SK-N-MC (cell line): ENCODE measurements around the gene GGCX.

ENCODE experiments used
- DNase-seq: peaks from one replicate; pipeline ENCODE4 v3.0.0-alpha.2; 2011; ENCODE audit warnings: low read depth, low spot score
- H3K27ac ChIP-seq: fragments of 200-600 bp; sonication (generic); 2 replicates; pipeline ENCODE4 v1.5.1; 2016; ENCODE audit warnings: mixed run types
- H3K36me3 ChIP-seq: fragments of 200-600 bp; sonication (generic); 2 replicates; pipeline ENCODE4 v1.6.1; 2017; ENCODE audit warnings: antibody characterized with exemption, low read length, mixed read lengths; ENCODE audit not compliant: insufficient read depth
- H3K4me3 ChIP-seq: fragments of 200-600 bp; sonication (generic); 2 replicates; pipeline ENCODE4 v1.5.1; 2016
- H3K9ac ChIP-seq: fragments of 200-600 bp; sonication (generic); 2 replicates; pipeline ENCODE4 v1.8.0; 2017; ENCODE audit warnings: mixed run types, mixed read lengths; ENCODE audit not compliant: insufficient read length
- H3K9me3 ChIP-seq: fragments of 200-600 bp; sonication (generic); 2 replicates; pipeline ENCODE4 v1.6.1; 2017; ENCODE audit warnings: low read depth, mild to moderate bottlenecking, antibody characterized with exemption, low read length, moderate library complexity, mixed read lengths
- EZH2 ChIP-seq: fragments of 200-600 bp; sonication (generic); IDR thresholded peaks from one replicate; pipeline ENCODE4 v1.6.1; 2017; ENCODE audit warnings: antibody characterized with exemption
- FOXP2 ChIP-seq: optimal IDR thresholded peaks from 2 replicates; pipeline ENCODE3; 2011; ENCODE audit warnings: mild to moderate bottlenecking, moderate library complexity; ENCODE audit not compliant: insufficient read depth; ENCODE audit errors: extremely low read length, control extremely low read depth
- POLR2AphosphoS5 ChIP-seq: IDR thresholded peaks from 2 replicates; pipeline ENCODE4 v1.6.1; 2012; ENCODE audit warnings: mild to moderate bottlenecking, low read depth, low read length, borderline replicate concordance

The GGCX gene

DNA sequence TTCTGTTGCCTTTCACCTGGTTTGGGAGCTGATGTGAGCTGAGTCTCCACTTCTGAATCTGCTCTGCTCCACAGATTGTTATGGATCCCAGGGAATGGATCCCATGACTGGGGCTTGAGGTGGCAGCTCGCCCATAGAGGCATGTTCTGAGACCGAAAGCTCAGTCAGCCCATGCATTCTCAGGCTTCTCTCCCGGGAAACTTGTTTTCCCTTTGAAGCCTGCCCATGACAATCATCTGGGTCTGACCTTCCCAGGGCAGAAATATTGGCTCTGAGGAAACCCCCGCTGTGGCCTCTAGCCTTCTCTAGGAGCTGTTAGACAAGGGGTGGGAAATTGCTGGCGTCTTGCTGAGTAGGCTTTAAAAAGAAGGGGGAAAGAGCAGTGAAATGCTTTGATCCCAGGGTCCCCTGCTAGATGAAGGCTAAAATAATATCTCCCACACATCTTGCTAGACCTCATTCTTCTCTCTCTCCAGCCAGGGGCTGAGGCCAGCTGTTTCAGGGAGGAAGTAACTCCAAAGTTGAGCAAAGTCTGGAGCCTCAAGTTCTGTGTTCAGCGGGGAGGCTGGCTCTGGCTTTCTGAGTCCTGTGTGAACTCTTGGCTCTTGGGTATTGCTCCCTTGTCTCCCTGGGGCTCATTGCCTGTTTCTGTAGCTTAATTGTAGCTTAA lies 18.1 kb upstream of the GGCX start:
- H3K4me3 ChIP-seq: no peak overlapping the region
- H3K27ac ChIP-seq: no peak overlapping the region
- H3K9ac ChIP-seq: no peak overlapping the region
- TF ChIP-seq POLR2AphosphoS5 (no peak), EZH2 (no peak), FOXP2 (no peak)
- DNase-seq: no peak
- no peaks in the 10 kb centered on the region for H3K36me3 ChIP-seq
- H3K9me3 ChIP-seq: no peaks in the 10 kb centered on the region

DNA sequence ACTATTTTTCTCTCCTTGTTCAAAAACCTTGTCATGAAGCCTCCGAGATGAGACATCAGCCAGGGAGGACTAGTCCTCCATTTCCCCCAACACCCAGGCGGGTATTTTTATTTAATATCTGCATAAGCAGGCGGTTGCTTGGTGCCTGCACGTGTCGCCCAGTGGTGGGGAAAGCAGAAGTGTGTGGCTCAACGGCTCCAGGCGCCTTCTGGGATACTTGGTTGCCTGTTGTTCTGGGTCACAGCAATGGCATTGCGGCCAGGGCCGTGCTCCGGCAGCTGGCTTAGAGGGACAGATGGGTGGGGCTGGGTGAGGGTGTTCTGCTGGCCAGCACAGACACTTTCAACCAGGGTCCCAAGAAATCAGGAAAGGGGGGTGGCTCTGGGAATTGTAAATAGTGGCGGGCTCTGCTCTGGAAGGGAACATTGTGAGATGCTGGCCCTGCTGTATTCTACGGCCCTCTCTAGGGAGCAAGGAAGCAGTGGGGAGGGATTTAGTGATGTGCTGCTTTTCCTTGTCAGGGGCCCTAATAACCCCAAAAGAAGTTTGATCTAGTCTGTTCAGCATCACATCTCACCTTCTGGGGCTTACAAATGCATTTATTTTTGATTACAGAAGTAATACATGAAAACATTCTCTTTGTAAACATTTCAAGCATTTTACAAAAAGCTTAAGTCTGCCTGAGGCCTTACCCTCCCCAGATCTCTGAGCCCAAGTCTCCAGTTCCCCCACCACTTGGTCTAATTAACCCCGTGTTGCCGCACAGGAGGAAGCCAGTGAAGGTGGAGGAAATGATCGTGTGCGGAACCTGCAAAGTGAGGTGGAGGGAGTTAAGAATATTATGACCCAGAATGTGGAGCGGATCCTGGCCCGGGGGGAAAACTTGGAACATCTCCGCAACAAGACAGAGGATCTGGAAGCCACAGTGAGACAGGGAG lies 17.2 kb upstream of the GGCX start:
- Histone ChIP-seq H3K27ac (no peak overlapping the region), H3K36me3 (no peaks in the 10 kb centered on the region), H3K9me3 (no peaks in the 10 kb centered on the region), H3K4me3 (no peak overlapping the region), H3K9ac (no peak overlapping the region)
- DNase-seq: no peak
- TF ChIP-seq FOXP2: no peak
- no peak for TF ChIP-seq EZH2
- no peak for TF ChIP-seq POLR2AphosphoS5

DNA sequence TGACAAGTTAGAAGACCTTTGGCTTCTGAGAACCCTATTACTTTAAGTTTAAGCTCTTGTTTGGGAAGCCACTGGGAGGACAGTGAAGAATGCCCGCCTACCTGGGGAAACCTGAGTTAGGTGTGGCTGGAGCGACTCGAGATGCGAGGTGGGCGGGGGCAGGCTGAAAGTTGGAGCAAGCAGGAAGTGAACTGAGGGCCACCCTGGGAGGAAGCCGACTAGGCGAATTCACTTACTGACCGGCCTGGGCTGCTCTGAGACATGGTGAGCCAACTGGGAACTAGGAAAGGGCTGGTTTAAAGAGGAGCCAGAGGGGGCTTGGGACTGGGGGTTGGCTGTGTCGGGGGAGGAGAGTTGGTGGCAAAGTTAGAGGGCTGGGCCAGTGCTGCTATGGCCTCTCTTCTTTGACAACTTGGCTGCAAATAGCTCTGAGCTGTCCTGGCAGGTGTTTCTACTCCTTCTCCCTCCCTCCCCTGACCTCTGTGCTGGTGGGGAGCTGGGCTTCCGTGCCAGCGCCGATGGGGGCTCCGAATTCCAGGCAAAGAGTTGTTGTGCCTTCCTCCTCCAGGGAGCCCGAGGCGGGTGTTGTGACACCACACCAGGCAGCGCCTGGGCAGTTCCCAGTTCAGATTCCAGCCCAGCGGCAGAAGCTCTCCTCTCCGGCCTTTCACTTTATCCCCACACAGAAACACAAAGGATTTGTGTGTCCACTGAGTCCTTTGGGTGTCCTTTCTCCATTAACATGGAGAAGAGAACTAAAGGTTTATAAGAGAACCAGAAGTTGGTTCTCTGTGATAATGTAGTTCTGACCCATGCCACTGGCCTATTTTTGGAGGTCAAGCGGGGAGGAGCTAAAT lies 16.3 kb upstream of the GGCX start, which contains the start of gene VAMP8:
VAMP8 (plus strand) TSS at position 201 of the 857 bp plus-strand sequence; CDS start at position 262, 61 bp downstream.
- H3K4me3 ChIP-seq: no peak within 1 kb of the TSS
- no peak within 1 kb of the TSS for H3K9ac ChIP-seq
- H3K9me3 ChIP-seq: no peaks in the 10 kb centered on the region
- no peaks in the 10 kb centered on the region for H3K36me3 ChIP-seq
- H3K27ac ChIP-seq: no peak within 1 kb of the TSS
- no peak for DNase-seq
- no peak for TF ChIP-seq FOXP2
- no peak for TF ChIP-seq EZH2
- no peak for TF ChIP-seq POLR2AphosphoS5

DNA sequence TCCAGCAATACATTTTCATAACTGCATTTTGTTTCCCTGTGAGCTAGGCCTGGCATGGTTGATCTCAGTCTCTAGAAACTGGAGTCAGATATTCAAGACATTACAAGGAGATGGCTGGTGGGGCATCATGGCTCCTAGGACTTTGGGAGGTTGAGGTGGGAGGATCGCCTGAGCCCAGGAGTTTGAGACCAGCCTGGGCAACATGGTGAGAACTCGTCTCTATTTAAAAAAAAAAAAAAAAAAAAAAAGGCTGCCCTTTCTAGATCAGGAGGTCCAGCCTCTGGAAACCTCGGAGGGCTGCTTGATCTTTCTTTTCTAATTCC lies 15.7 kb upstream of the GGCX start:
- H3K4me3 ChIP-seq: no peak overlapping the region
- DNase-seq: no peak
- TF ChIP-seq FOXP2 (no peak), EZH2 (no peak), POLR2AphosphoS5 (no peak)
- H3K9me3 ChIP-seq: no peaks in the 10 kb centered on the region
- no peak overlapping the region for H3K9ac ChIP-seq
- H3K27ac ChIP-seq: no peak overlapping the region
- H3K36me3 ChIP-seq: no peaks in the 10 kb centered on the region

DNA sequence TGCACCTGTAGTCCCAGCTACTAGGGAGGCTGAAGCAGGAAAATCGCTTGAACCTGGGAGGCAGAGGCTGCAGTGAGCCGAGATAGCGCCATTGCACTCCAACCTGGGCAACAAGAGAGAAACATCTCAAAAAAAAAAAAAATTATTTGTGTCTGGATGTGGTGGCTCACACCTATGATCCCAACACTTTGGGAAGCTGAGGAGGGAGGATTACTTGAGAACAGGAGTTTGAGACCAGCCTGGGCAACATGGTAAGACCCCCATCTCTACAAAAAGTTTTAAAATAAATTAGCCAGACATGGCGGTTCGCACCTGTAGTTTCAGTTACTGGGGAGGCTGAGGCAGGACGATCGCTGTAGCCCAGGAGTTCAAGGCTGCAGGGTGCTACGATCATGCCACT lies 14.4 kb upstream of the GGCX start:
- H3K9ac ChIP-seq: no peak overlapping the region
- TF ChIP-seq EZH2 (no peak), FOXP2 (no peak), POLR2AphosphoS5 (no peak)
- no peak overlapping the region for H3K27ac ChIP-seq
- DNase-seq: no peak
- no peaks in the 10 kb centered on the region for H3K9me3 ChIP-seq
- no peak overlapping the region for H3K4me3 ChIP-seq
- H3K36me3 ChIP-seq: no peaks in the 10 kb centered on the region

DNA sequence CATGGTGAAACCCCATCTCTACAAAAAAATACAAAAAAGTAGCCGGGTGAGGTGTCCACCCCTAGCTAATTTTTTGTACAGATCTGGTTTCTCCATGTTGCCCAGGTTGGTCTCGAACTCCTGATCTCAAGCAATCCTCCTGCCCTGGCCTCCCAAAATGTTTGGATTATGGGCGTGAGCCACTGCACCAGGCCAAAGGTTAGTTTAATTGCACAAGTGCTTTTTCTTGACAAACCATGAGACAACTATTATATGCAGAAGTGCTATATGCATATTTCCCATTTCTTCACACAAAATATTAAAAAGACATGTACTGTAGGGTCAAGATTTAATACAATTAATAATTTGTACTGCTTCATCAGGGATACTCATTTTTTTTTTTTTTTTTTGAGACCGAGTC lies 5.0 kb upstream of the GGCX start:
- TF ChIP-seq POLR2AphosphoS5: no peak
- no peak for TF ChIP-seq FOXP2
- no peak for TF ChIP-seq EZH2
- no peaks in the 10 kb centered on the region for H3K36me3 ChIP-seq
- no peak for DNase-seq

DNA sequence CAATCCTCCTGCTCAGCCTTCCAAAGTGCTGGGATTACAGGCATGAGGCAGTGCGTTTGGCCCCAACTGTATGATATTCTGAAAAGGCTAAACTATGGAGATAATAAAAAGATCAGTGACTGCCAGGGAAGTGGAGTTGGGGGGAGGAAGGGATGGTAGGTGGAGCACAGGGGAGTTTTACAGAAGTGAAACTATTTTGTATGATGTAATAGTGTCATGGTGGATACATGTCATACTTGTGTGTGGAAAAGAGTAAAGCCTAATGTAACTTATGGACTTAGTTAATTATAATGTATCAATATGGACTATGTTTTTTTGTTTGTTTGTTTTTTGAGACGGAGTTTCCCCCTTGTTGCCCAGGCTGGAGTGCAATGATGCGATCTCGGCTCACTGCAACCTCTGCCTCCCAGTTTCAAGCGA lies 2.9 kb upstream of the GGCX start:
- H3K36me3 ChIP-seq: no peaks in the 10 kb centered on the region; the same call in 1 of the 2 replicates
- DNase-seq: no peak
- no peaks in the 10 kb centered on the region for H3K9me3 ChIP-seq
- TF ChIP-seq FOXP2 (no peak), POLR2AphosphoS5 (no peak), EZH2 (no peak)
- H3K9ac ChIP-seq: no peak overlapping the region
- peak overlapping the region; percentile 6; the same call in 1 of the 2 replicates for H3K27ac ChIP-seq
- no peak overlapping the region for H3K4me3 ChIP-seq

More for the DNA sequence above, 5.0 kb upstream of the GGCX start:
- H3K27ac ChIP-seq: no peak overlapping the region
- no peak overlapping the region for H3K4me3 ChIP-seq
- no peaks in the 10 kb centered on the region for H3K9me3 ChIP-seq
- H3K9ac ChIP-seq: no peak overlapping the region
